Calu3 (cell line): ENCODE results near the gene LRRTM2. TPM values are rescaled to one million over a fixed set of nuclear protein-coding genes. Genes with fewer than 3 reads are reported as not detected.

Experiments used
- BruUV-seq: library from RNA; stranded (reverse); fragments of 400-500 nt; replicated peaks from 2 replicates; lab custom pipeline; 2021; lab: Mats Ljungman, UMichigan
- CTCF ChIA-PET: fragments of 300-600 bp; sonication (Branson Sonifier 250); formaldehyde crosslinking; loops from one replicate; lab custom pipeline; 2022; ENCODE audit warnings: antibody characterized with exemption; lab: Charles Lee
- DNase-seq: peaks from one replicate; pipeline ENCODE4 v3.0.0; 2022
- H3K27ac Mint-ChIP-seq: one replicate; pipeline ENCODE4 v1.8.0; 2022; ENCODE audit warnings: mixed read lengths; ENCODE audit not compliant: unreplicated experiment
- H3K27me3 Mint-ChIP-seq: one replicate; pipeline ENCODE4 v1.8.0; 2022; ENCODE audit warnings: mixed read lengths; ENCODE audit not compliant: unreplicated experiment
- H3K36me3 Mint-ChIP-seq: one replicate; pipeline ENCODE4 v1.8.0; 2022; ENCODE audit warnings: mild to moderate bottlenecking, moderate library complexity, mixed read lengths; ENCODE audit not compliant: insufficient read depth, unreplicated experiment
- H3K4me1 Mint-ChIP-seq: one replicate; pipeline ENCODE4 v1.8.0; 2022; ENCODE audit warnings: mild to moderate bottlenecking, low read depth, mixed read lengths; ENCODE audit not compliant: unreplicated experiment
- H3K4me3 Mint-ChIP-seq: one replicate; pipeline ENCODE4 v1.8.0; 2022; ENCODE audit warnings: mild to moderate bottlenecking, low read depth, moderate library complexity, mixed read lengths; ENCODE audit not compliant: unreplicated experiment
- H3K9me3 Mint-ChIP-seq: one replicate; pipeline ENCODE4 v1.8.0; 2022; ENCODE audit warnings: low read depth, mixed read lengths; ENCODE audit not compliant: unreplicated experiment
- intact Hi-C: fragments of 100-400 bp; cut with micrococcal nuclease; formaldehyde crosslinking; loops from one replicate; pipeline ENCODE4 v1.10.0; 2022; ENCODE audit not compliant: unreplicated experiment
- total RNA-seq: library from RNA; stranded (reverse); gene quantifications from 2 replicates; pipeline ENCODE4 v1.2.3, GENCODE V29; 2022
- TF ChIP-seq, protein P1 (sequence below): fragments of 200-600 bp; IDR thresholded peaks from one replicate; pipeline ENCODE4 v1.8.0; 2022; ENCODE audit warnings: antibody characterized with exemption; ENCODE audit not compliant: unreplicated experiment

LRRTM2 gene
- total RNA-seq, 1 experiment from 2014 or later = not detected

GRCh38 chr5:138898299-138898698 is 23.2 kb upstream of the LRRTM2 start:
- TF ChIP-seq, protein P1, sequence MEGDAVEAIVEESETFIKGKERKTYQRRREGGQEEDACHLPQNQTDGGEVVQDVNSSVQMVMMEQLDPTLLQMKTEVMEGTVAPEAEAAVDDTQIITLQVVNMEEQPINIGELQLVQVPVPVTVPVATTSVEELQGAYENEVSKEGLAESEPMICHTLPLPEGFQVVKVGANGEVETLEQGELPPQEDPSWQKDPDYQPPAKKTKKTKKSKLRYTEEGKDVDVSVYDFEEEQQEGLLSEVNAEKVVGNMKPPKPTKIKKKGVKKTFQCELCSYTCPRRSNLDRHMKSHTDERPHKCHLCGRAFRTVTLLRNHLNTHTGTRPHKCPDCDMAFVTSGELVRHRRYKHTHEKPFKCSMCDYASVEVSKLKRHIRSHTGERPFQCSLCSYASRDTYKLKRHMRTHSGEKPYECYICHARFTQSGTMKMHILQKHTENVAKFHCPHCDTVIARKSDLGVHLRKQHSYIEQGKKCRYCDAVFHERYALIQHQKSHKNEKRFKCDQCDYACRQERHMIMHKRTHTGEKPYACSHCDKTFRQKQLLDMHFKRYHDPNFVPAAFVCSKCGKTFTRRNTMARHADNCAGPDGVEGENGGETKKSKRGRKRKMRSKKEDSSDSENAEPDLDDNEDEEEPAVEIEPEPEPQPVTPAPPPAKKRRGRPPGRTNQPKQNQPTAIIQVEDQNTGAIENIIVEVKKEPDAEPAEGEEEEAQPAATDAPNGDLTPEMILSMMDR = no peak
- H3K27ac Mint-ChIP-seq = peak overlapping the region; percentile 44
- H3K36me3 Mint-ChIP-seq = peaks cover 80% of the 10 kb centered on the region
- DNase-seq = no peak
- no peak overlapping the region for H3K4me3 Mint-ChIP-seq
- H3K27me3 Mint-ChIP-seq = no peaks in the 10 kb centered on the region
- BruUV-seq = no TSS peak
- H3K9me3 Mint-ChIP-seq = no peaks in the 10 kb centered on the region
- CTCF ChIA-PET = interaction anchor here (0.5 kb wide), 1 partner anchor 266 kb away, joined by 4 read pairs; no protein-coding TSS in a partner anchor
- intact Hi-C loops = no loop called here
- H3K4me1 Mint-ChIP-seq = peaks cover 25% of the 10 kb centered on the region

- H3K36me3 Mint-ChIP-seq = peaks cover 74% of the 10 kb centered on the region
- BruUV-seq = no TSS peak
- H3K27ac Mint-ChIP-seq = no peak overlapping the region
- H3K4me3 Mint-ChIP-seq = no peak overlapping the region
- TF ChIP-seq, protein P1 = no peak
- no peaks in the 10 kb centered on the region for H3K9me3 Mint-ChIP-seq
- peaks cover 25% of the 10 kb centered on the region for H3K4me1 Mint-ChIP-seq
- CTCF ChIA-PET = no interaction called here
- no peaks in the 10 kb centered on the region for H3K27me3 Mint-ChIP-seq
- intact Hi-C loops = no loop called here
- no peak for DNase-seq
Measured at GRCh38 chr5:138895918-138896317, 20.8 kb upstream of the LRRTM2 start.

DNA sequence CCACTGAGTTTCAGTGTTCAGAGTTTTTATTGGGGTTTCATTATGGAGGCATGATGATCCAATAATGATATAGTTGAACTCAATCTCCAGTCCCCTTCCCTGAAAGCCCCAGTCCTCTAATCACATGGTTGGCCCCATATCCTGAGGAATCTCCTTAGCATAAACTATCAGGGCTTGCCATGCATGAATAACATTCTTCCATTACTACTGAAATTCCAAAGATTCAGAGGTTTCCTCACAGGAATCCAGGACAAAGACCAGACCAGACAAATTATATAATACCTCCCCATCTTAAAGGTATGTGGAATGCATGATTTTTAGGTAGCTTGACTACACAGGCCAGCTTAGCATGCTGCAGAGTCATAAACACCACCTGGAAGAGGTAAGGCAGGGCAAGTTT is 15.5 kb upstream of the LRRTM2 start:
- intact Hi-C loops = no loop called here
- DNase-seq = no peak
- Mint-ChIP-seq H3K27me3 (no peaks in the 10 kb centered on the region), H3K4me1 (peaks cover 9% of the 10 kb centered on the region), H3K36me3 (peaks cover 65% of the 10 kb centered on the region), H3K9me3 (peaks cover 2% of the 10 kb centered on the region), H3K27ac (no peak overlapping the region), H3K4me3 (no peak overlapping the region)
- no TSS peak for BruUV-seq
- TF ChIP-seq, protein P1 = no peak
- CTCF ChIA-PET = no interaction called here

GRCh38 chr5:138889994-138890393 is 14.9 kb upstream of the LRRTM2 start:
- peaks cover 2% of the 10 kb centered on the region for H3K9me3 Mint-ChIP-seq
- CTCF ChIA-PET = no interaction called here
- H3K27me3 Mint-ChIP-seq = no peaks in the 10 kb centered on the region
- H3K36me3 Mint-ChIP-seq = peaks cover 60% of the 10 kb centered on the region
- no peak overlapping the region for H3K4me3 Mint-ChIP-seq
- TF ChIP-seq, protein P1 = no peak
- DNase-seq = no peak
- no TSS peak for BruUV-seq
- no peak overlapping the region for H3K27ac Mint-ChIP-seq
- peaks cover 7% of the 10 kb centered on the region for H3K4me1 Mint-ChIP-seq
- intact Hi-C loops = no loop called here
